AG04450 (cell line): ENCODE measurements around the gene SLC7A4. TPM values are rescaled to one million over a fixed set of nuclear protein-coding genes. Genes with fewer than 3 reads are reported as not detected.

Source experiments
- CTCF ChIA-PET: fragments of 300-600, 350-600 bp; formaldehyde crosslinking; extraction: SDS; loops from one replicate; lab custom pipeline; 2022; ENCODE audit warnings: antibody characterized with exemption, inconsistent platforms; lab: Charles Lee
- POLR2A ChIA-PET: fragments of 350-600 bp; formaldehyde crosslinking; extraction: SDS; loops from one replicate; lab custom pipeline; 2021; ENCODE audit warnings: antibody characterized with exemption, inconsistent platforms; lab: Yijun Ruan, JAX
- DNase-seq: peaks from one replicate; pipeline ENCODE4 v3.0.0-alpha.2; 2011; ENCODE audit warnings: low read depth, low spot score
- H3K27ac ChIP-seq: one replicate; pipeline ENCODE4 v1.5.1; 2012; ENCODE audit warnings: low read depth, low read length, control low read depth
- H3K27me3 ChIP-seq: one replicate; pipeline ENCODE4 v1.6.0; 2012; ENCODE audit warnings: low read length; ENCODE audit not compliant: control insufficient read depth, insufficient read depth
- H3K4me3 ChIP-seq: 2 replicates; pipeline ENCODE4 v1.5.1; 2011; ENCODE audit warnings: mild to moderate bottlenecking, low read depth, low read length, control low read depth
- H3K9me3 ChIP-seq: 2 replicates; pipeline ENCODE4 v1.5.1; 2012; ENCODE audit warnings: low read length; ENCODE audit not compliant: control insufficient read depth, insufficient read depth
- polyA plus RNA-seq: library from polyadenylated mRNA; depleted of rRNA; stranded (reverse); fragments of >200 nt; gene quantifications from 2 replicates; pipeline ENCODE4 v1.2.3, GENCODE V29; 2011
- TF ChIP-seq, protein P1 (sequence below): IDR thresholded peaks from 2 replicates; pipeline ENCODE4 v1.5.1; 2011; ENCODE audit warnings: low read depth, low read length, control low read depth, inconsistent platforms

The SLC7A4 gene
- polyA plus RNA-seq, 1 experiment: 0.11 TPM

GRCh38 chr22:20989323-20990138 lies 42.8 kb downstream of the SLC7A4 start:
- no peaks in the 10 kb centered on the region for H3K27me3 ChIP-seq
- H3K27ac ChIP-seq: no peak overlapping the region
- H3K4me3 ChIP-seq: no peak overlapping the region
- ChIA-PET POLR2A (interaction anchor here (1.3 kb wide), 1 partner anchor 8 kb away, joined by 4 read pairs; the partner anchor contains the start of gene LZTR1), CTCF (interaction anchor here (1.5 kb wide), 1 partner anchor 28 kb away, joined by 3 read pairs; no protein-coding TSS in a partner anchor)
- no peak for DNase-seq
- no peaks in the 10 kb centered on the region; the same call in 1 of the 2 replicates for H3K9me3 ChIP-seq
- TF ChIP-seq, protein P1, sequence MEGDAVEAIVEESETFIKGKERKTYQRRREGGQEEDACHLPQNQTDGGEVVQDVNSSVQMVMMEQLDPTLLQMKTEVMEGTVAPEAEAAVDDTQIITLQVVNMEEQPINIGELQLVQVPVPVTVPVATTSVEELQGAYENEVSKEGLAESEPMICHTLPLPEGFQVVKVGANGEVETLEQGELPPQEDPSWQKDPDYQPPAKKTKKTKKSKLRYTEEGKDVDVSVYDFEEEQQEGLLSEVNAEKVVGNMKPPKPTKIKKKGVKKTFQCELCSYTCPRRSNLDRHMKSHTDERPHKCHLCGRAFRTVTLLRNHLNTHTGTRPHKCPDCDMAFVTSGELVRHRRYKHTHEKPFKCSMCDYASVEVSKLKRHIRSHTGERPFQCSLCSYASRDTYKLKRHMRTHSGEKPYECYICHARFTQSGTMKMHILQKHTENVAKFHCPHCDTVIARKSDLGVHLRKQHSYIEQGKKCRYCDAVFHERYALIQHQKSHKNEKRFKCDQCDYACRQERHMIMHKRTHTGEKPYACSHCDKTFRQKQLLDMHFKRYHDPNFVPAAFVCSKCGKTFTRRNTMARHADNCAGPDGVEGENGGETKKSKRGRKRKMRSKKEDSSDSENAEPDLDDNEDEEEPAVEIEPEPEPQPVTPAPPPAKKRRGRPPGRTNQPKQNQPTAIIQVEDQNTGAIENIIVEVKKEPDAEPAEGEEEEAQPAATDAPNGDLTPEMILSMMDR: no peak

DNA sequence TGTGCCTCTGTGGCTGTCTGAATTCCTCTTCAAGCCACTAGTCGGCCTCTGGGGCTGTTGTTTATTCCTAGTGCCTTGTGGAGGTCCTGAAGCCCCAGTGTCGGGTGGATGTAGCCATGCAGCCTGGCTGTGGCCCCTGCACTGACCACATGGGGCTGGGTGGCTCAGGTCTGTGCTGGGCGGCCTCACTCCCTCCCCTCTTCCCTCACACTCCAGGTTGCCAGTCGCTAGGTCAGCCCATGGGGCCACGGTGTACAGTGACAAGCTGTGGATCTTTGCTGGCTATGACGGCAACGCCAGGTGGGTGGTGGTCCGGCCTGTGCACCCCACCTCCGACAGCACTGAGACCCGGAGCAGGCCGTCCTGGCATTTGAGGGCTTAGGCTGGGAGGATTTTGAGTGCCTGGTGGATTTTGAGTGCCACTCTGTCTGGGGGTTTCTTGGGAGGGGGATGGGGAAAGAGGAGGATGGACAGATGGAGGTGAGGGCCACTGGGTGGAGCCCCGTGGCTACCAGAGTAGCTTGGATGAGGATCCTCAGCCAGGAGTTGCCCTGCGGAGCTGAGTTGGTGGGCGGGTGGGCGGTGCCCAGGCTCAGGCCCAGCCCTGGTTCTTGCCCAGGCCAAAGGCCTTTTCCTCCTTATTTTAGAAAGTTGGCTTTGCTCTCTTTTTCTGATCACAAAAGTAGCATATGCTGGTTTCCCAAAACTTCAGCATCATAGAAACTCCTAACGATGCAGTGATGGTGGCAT lies 43.6 kb downstream of the SLC7A4 start:
- Histone ChIP-seq H3K27me3 (no peaks in the 10 kb centered on the region), H3K9me3 (no peaks in the 10 kb centered on the region; the same call in 1 of the 2 replicates), H3K4me3 (no peak overlapping the region), H3K27ac (no peak overlapping the region)
- TF ChIP-seq, protein P1: no peak
- ChIA-PET POLR2A (interaction anchor here (0.7 kb wide), 1 partner anchor 13 kb away, joined by 3 read pairs; the partner anchor contains the start of gene THAP7), CTCF (no interaction called here)
- DNase-seq: no peak

- no peak overlapping the region for H3K4me3 ChIP-seq
- ChIA-PET POLR2A (no interaction called here), CTCF (no interaction called here)
- H3K27ac ChIP-seq: no peak overlapping the region
- no peak for DNase-seq
- no peaks in the 10 kb centered on the region; the same call in 1 of the 2 replicates for H3K9me3 ChIP-seq
- H3K27me3 ChIP-seq: no peaks in the 10 kb centered on the region
- TF ChIP-seq, protein P1: no peak
These were observed 45.0 kb downstream of the SLC7A4 start for GRCh38 chr22:20987375-20987774.

- Histone ChIP-seq H3K27me3 (no peaks in the 10 kb centered on the region), H3K9me3 (no peaks in the 10 kb centered on the region; the same call in 1 of the 2 replicates), H3K27ac (no peak overlapping the region), H3K4me3 (no peak overlapping the region)
- POLR2A ChIA-PET: no interaction called here
- DNase-seq: no peak
- CTCF ChIA-PET: interaction anchor here (0.6 kb wide), 1 partner anchor 116 kb away, joined by 3 read pairs; no protein-coding TSS in a partner anchor
- TF ChIP-seq, protein P1: no peak
These were observed 46.0 kb downstream of the SLC7A4 start for GRCh38 chr22:20986365-20986764.
